OCI-LY1 (cell line): ENCODE results near the gene PTPRG.

ENCODE experiments used
- H2AFZ ChIP-seq: fragments of 200-600 bp; sonication (generic), shearing (Covaris generic); 2 replicates; pipeline ENCODE4 v1.6.0; 2014; ENCODE audit warnings: antibody characterized with exemption, mild to moderate bottlenecking, low read length
- H3F3A ChIP-seq: fragments of 200-600 bp; sonication (generic), shearing (Covaris generic); 2 replicates; pipeline ENCODE4 v1.6.0; 2014; ENCODE audit warnings: mild to moderate bottlenecking, antibody characterized with exemption, low read length, moderate library complexity; ENCODE audit not compliant: insufficient read depth
- H3K27ac ChIP-seq: fragments of 200-600 bp; sonication (generic); 2 replicates; pipeline ENCODE4 v1.5.1; 2014; ENCODE audit warnings: low read length, mixed run types, mild to moderate bottlenecking, low read depth; ENCODE audit not compliant: poor library complexity, severe bottlenecking
- H3K27me3 ChIP-seq: fragments of 200-600 bp; sonication (generic); 2 replicates; pipeline ENCODE4 v1.6.0; 2014; ENCODE audit warnings: antibody characterized with exemption, mild to moderate bottlenecking, low read length, moderate library complexity; ENCODE audit not compliant: insufficient read depth
- H3K36me3 ChIP-seq: fragments of 200-600 bp; sonication (generic); 2 replicates; pipeline ENCODE4 v1.6.1; 2014; ENCODE audit warnings: mild to moderate bottlenecking, antibody characterized with exemption, low read length, moderate library complexity, mixed read lengths; ENCODE audit not compliant: insufficient read depth
- H3K4me1 ChIP-seq: fragments of 200-600 bp; sonication (generic); 2 replicates; pipeline ENCODE4 v1.5.1; 2014; ENCODE audit warnings: mild to moderate bottlenecking, low read length, moderate library complexity; ENCODE audit not compliant: insufficient read depth, severe bottlenecking
- H3K4me2 ChIP-seq: fragments of 200-600 bp; sonication (generic), shearing (Covaris generic); 2 replicates; pipeline ENCODE4 v1.6.1; 2014; ENCODE audit warnings: low read length
- H3K4me3 ChIP-seq: fragments of 200-600 bp; sonication (generic); 2 replicates; pipeline ENCODE4 v1.5.1; 2014; ENCODE audit warnings: low read length, low read depth, mild to moderate bottlenecking, mixed read lengths; ENCODE audit not compliant: poor library complexity, severe bottlenecking
- H3K79me2 ChIP-seq: fragments of 200-600 bp; shearing (Covaris generic); 2 replicates; pipeline ENCODE4 v1.6.1; 2016; ENCODE audit warnings: mixed run types, low read length, mixed read lengths; ENCODE audit not compliant: insufficient read depth
- H3K9ac ChIP-seq: fragments of 200-600 bp; sonication (generic), shearing (Covaris generic); 2 replicates; pipeline ENCODE4 v1.6.1; 2014; ENCODE audit warnings: mild to moderate bottlenecking, low read length, mixed read lengths
- H3K9me2 ChIP-seq: fragments of 200-600 bp; sonication (generic), shearing (Covaris generic); 2 replicates; pipeline ENCODE4 v1.6.1; 2014; ENCODE audit warnings: low read depth, mild to moderate bottlenecking, low read length, mixed read lengths
- H3K9me3 ChIP-seq: fragments of 200-600 bp; shearing (Covaris generic); 2 replicates; pipeline ENCODE4 v1.6.1; 2014; ENCODE audit warnings: low read length, mixed read lengths
- H4K20me1 ChIP-seq: fragments of 200-600 bp; sonication (generic), shearing (Covaris generic); 2 replicates; pipeline ENCODE4 v1.6.0; 2016; ENCODE audit warnings: mild to moderate bottlenecking, low read length; ENCODE audit not compliant: insufficient read depth
- EZH2 ChIP-seq: fragments of 200-600 bp; sonication (generic), shearing (Covaris generic); IDR thresholded peaks from 2 replicates; pipeline ENCODE4 v1.8.0; 2017; ENCODE audit warnings: borderline replicate concordance, mixed run types, mild to moderate bottlenecking, antibody characterized with exemption, low read length, moderate library complexity, mixed read lengths
- TF ChIP-seq, protein P1 (sequence below): fragments of 200-600 bp; sonication (generic), shearing (Covaris generic); IDR thresholded peaks from 2 replicates; pipeline ENCODE4 v1.5.1; 2017; ENCODE audit warnings: mild to moderate bottlenecking, antibody characterized with exemption, low read length, moderate library complexity, mixed read lengths

PTPRG gene

DNA sequence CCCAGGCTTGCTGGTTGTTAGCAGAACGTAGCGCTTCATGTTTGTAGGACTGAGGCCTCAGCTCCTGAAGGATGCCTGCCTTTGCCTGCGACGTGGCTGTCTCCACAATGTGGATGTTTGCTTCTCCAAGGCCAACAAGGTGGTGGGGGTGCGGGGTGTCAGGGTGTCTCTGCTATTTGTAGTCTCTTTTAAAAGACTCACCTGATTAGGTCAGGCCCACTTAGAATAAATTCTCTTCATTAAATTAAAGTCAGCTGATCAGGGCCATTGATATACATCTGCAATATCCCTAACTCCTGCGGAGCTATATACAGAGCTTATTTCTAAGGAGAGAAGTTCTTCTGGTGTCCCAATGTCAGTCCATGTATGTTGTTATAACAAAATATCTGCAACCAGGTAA is 44.8 kb downstream of the PTPRG start:
- TF ChIP-seq, protein P1, sequence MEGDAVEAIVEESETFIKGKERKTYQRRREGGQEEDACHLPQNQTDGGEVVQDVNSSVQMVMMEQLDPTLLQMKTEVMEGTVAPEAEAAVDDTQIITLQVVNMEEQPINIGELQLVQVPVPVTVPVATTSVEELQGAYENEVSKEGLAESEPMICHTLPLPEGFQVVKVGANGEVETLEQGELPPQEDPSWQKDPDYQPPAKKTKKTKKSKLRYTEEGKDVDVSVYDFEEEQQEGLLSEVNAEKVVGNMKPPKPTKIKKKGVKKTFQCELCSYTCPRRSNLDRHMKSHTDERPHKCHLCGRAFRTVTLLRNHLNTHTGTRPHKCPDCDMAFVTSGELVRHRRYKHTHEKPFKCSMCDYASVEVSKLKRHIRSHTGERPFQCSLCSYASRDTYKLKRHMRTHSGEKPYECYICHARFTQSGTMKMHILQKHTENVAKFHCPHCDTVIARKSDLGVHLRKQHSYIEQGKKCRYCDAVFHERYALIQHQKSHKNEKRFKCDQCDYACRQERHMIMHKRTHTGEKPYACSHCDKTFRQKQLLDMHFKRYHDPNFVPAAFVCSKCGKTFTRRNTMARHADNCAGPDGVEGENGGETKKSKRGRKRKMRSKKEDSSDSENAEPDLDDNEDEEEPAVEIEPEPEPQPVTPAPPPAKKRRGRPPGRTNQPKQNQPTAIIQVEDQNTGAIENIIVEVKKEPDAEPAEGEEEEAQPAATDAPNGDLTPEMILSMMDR, result no peak
- no peak for TF ChIP-seq EZH2
- H3F3A ChIP-seq, result no peaks in the 10 kb centered on the region
- no peak overlapping the region for H3K4me2 ChIP-seq
- H2AFZ ChIP-seq, result no peak overlapping the region
- H3K9me3 ChIP-seq, result no peaks in the 10 kb centered on the region
- no peaks in the 10 kb centered on the region for H3K27me3 ChIP-seq
- H3K27ac ChIP-seq, result no peak overlapping the region
- H4K20me1 ChIP-seq, result no peaks in the 10 kb centered on the region
- no peaks in the 10 kb centered on the region for H3K4me1 ChIP-seq
- no peaks in the 10 kb centered on the region for H3K9me2 ChIP-seq
- no peak overlapping the region for H3K9ac ChIP-seq
- no peaks in the 10 kb centered on the region for H3K79me2 ChIP-seq
- H3K4me3 ChIP-seq, result no peak overlapping the region
- no peaks in the 10 kb centered on the region for H3K36me3 ChIP-seq

DNA sequence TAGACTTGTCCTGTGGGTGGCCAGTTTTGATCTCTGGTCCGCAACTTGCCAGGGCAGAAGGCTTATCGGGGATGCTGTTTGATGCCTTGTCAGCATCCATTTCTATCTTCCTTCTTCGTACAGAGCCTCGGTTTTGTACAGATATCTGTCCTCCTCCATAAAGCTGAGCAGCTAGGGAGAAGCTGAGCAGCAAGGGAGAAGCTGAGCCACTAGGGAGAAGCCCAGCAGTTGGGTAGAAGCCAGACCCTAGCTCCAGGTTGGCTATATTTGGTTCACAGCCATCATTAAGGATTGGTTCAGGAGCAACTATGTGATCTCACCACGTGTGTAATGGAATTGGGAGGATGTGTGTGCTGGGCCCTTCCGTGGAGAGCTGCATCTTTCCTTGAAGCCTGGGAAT is 46.7 kb downstream of the PTPRG start:
- Histone ChIP-seq H3K36me3 (no peaks in the 10 kb centered on the region), H3K4me1 (no peaks in the 10 kb centered on the region), H3K27me3 (no peaks in the 10 kb centered on the region), H2AFZ (no peak overlapping the region), H3F3A (no peaks in the 10 kb centered on the region), H3K9me2 (no peaks in the 10 kb centered on the region), H3K79me2 (no peaks in the 10 kb centered on the region), H3K4me2 (no peak overlapping the region), H3K9ac (no peak overlapping the region), H3K9me3 (no peaks in the 10 kb centered on the region), H3K27ac (no peak overlapping the region), H3K4me3 (no peak overlapping the region), H4K20me1 (no peaks in the 10 kb centered on the region)
- TF ChIP-seq EZH2, result no peak
- TF ChIP-seq, protein P1, result no peak

DNA sequence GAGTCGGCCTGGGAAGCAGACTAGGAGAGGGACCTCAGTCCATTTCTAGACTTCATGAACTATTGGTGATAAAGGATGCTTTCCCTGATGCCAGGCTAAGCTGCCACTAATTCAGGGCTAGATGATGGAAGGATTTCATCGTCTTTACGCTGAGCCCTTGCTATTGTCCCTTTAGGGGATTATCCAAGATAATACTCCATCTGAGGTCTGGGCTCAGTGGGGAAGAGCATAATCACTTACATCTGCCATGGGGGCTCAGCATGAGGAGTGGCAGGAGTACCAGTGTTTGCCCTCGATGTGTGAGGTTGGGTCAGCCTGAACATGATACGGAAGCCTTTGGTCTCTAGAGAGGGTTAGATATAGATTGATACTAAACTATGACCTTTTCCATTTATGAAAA is 47.3 kb downstream of the PTPRG start:
- no peak overlapping the region for H3K4me3 ChIP-seq
- TF ChIP-seq, protein P1, result no peak
- no peak for TF ChIP-seq EZH2
- no peaks in the 10 kb centered on the region for H4K20me1 ChIP-seq
- no peak overlapping the region for H3K9ac ChIP-seq
- H3F3A ChIP-seq, result no peaks in the 10 kb centered on the region
- H3K9me3 ChIP-seq, result no peaks in the 10 kb centered on the region
- no peak overlapping the region for H3K27ac ChIP-seq
- H3K4me1 ChIP-seq, result no peaks in the 10 kb centered on the region
- no peak overlapping the region for H2AFZ ChIP-seq
- H3K4me2 ChIP-seq, result no peak overlapping the region
- no peaks in the 10 kb centered on the region for H3K79me2 ChIP-seq
- no peaks in the 10 kb centered on the region for H3K9me2 ChIP-seq
- no peaks in the 10 kb centered on the region for H3K36me3 ChIP-seq
- H3K27me3 ChIP-seq, result no peaks in the 10 kb centered on the region
